A549 (cell line): ENCODE measurements around the gene APOOL. TPM values are rescaled to one million over a fixed set of nuclear protein-coding genes. Genes with fewer than 3 reads are reported as not detected.

Source experiments
- ATAC-seq, 2 experiments: fragments of 200-7000 bp in 1 of 2; fragments of >200 bp in 1 of 2; cut with Nextera tagmentation in 1 of 2; cut with Tn5 transposase in 1 of 2; 3 replicates each; pipeline versions ENCODE4 v1.8.0 to v1.9.1; 2018 to 2020; ENCODE audit warnings: mild to moderate bottlenecking in 1 of 2, moderate library complexity in 1 of 2
- CTCF ChIA-PET: fragments of 300-600 bp; sonication (Branson Sonifier 250); formaldehyde crosslinking; extraction: SDS; loops from one replicate; lab custom pipeline; 2021; ENCODE audit warnings: antibody characterized with exemption, inconsistent platforms; lab: Yijun Ruan, JAX
- POLR2A ChIA-PET: fragments of 350-600 bp; formaldehyde crosslinking; extraction: SDS; loops from one replicate; lab custom pipeline; 2021; ENCODE audit warnings: antibody characterized with exemption, inconsistent platforms; lab: Yijun Ruan, JAX
- DNase-seq, 2 experiments: peaks; one replicate each; pipeline versions ENCODE4 v3.0.0 to v3.0.0-alpha.2; 2011 to 2016; ENCODE audit warnings: low read depth in 1 of 2, low spot score in 1 of 2
- FAIRE-seq: peaks from 2 replicates; lab custom pipeline; 2011; peaks lifted over from hg19 to GRCh38; lab: Jason Lieb, UNC
- H3K27ac ChIP-seq, 2 experiments: fragments of >200 bp; sonication (Bioruptor Twin); formaldehyde crosslinking; 3 replicates each; pipeline ENCODE4 v1.5.1; 2016 to 2017
- H3K4me1 ChIP-seq: fragments of >200 bp; sonication (Bioruptor Twin); formaldehyde crosslinking; 3 replicates; pipeline ENCODE4 v1.6.1; 2016
- H3K4me2 ChIP-seq: fragments of >200 bp; sonication (Bioruptor Twin); formaldehyde crosslinking; 3 replicates; pipeline ENCODE4 v1.6.1; 2016
- H3K4me3 ChIP-seq: fragments of >200 bp; sonication (Bioruptor Twin); formaldehyde crosslinking; 3 replicates; pipeline ENCODE4 v1.5.1; 2016
- H3K9me3 ChIP-seq: fragments of >200 bp; sonication (Bioruptor Twin); formaldehyde crosslinking; 3 replicates; pipeline ENCODE4 v1.6.1; 2016
- CBX8 ChIP-seq: fragments of 200-600 bp; sonication (generic); IDR thresholded peaks from 2 replicates; pipeline ENCODE4 v1.6.1; 2016
- CEBPB ChIP-seq, 2 experiments: fragments of >200 bp in 1 of 2; sonication (Bioruptor Twin) in 1 of 2; formaldehyde crosslinking in 1 of 2; IDR thresholded peaks; 2 replicates each; pipeline ENCODE4 v1.6.1; 2012 to 2016
- CHD2 ChIP-seq: fragments of 150-350 bp; IDR thresholded peaks from 2 replicates; pipeline ENCODE4 v1.6.1; 2014; ENCODE audit warnings: low read length; ENCODE audit not compliant: partially characterized antibody
- CHD4 ChIP-seq: fragments of 200-600 bp; sonication (generic); IDR thresholded peaks from 2 replicates; pipeline ENCODE4 v1.6.1; 2016; ENCODE audit warnings: antibody characterized with exemption, mild to moderate bottlenecking, borderline replicate concordance
- EHMT2 ChIP-seq: fragments of 200-600 bp; sonication (generic); IDR thresholded peaks from 2 replicates; pipeline ENCODE4 v1.6.1; 2016; ENCODE audit warnings: antibody characterized with exemption, low read depth, mild to moderate bottlenecking, moderate library complexity
- EP300 ChIP-seq, 2 experiments: fragments of >200 bp; sonication (Bioruptor Twin); formaldehyde crosslinking; IDR thresholded peaks; 2 replicates in 1 of 2; 3 replicates in 1 of 2; pipeline ENCODE4 v1.6.1; 2016 to 2017
- FOSB ChIP-seq: fragments of 250-450 bp; sonication (Bioruptor Pico); IDR thresholded peaks from 2 replicates; pipeline ENCODE4 v1.5.0; 2020; ENCODE audit warnings: mild to moderate bottlenecking, moderate library complexity
- FOXS1 ChIP-seq: fragments of 250-450 bp; sonication (Bioruptor Pico); IDR thresholded peaks from 2 replicates; pipeline ENCODE4 v1.5.0; 2020; ENCODE audit warnings: mild to moderate bottlenecking, moderate library complexity
- GATA3 ChIP-seq: IDR thresholded peaks from 2 replicates; pipeline ENCODE4 v1.6.1; 2012; ENCODE audit warnings: borderline replicate concordance
- HMGXB4 ChIP-seq: fragments of 250-450 bp; sonication (Bioruptor Pico); IDR thresholded peaks from 2 replicates; pipeline ENCODE4 v1.5.0; 2021; ENCODE audit warnings: mild to moderate bottlenecking, moderate library complexity, borderline replicate concordance
- HOXB5 ChIP-seq: fragments of 250-450 bp; sonication (Bioruptor Pico); IDR thresholded peaks from 2 replicates; pipeline ENCODE4 v1.5.0; 2020; ENCODE audit warnings: mild to moderate bottlenecking, moderate library complexity
- JUN ChIP-seq, 2 experiments: fragments of >200 bp; sonication (Bioruptor Twin); formaldehyde crosslinking; IDR thresholded peaks; 2 replicates in 1 of 2; 3 replicates in 1 of 2; pipeline ENCODE4 v1.6.1; 2016 to 2017
- KDM1A ChIP-seq: fragments of 200-600 bp; sonication (generic); IDR thresholded peaks from 2 replicates; pipeline ENCODE4 v1.6.1; 2016; ENCODE audit warnings: low read depth, mild to moderate bottlenecking
- KDM5A ChIP-seq: fragments of 200-600 bp; sonication (generic); IDR thresholded peaks from 2 replicates; pipeline ENCODE4 v1.6.1; 2016; ENCODE audit warnings: antibody characterized with exemption, mild to moderate bottlenecking
- MAFK ChIP-seq: fragments of 450-650 bp; IDR thresholded peaks from 2 replicates; pipeline ENCODE4 v1.6.1; 2014; ENCODE audit not compliant: partially characterized antibody
- MAX ChIP-seq: IDR thresholded peaks from 2 replicates; pipeline ENCODE4 v1.6.1; 2012
- MAZ ChIP-seq: fragments of 150-350 bp; IDR thresholded peaks from 2 replicates; pipeline ENCODE4 v1.6.1; 2014; ENCODE audit warnings: antibody characterized with exemption, low read depth, low read length, borderline replicate concordance
- MYC ChIP-seq: IDR thresholded peaks from 2 replicates; pipeline ENCODE4 v1.6.1; 2012; ENCODE audit warnings: mild to moderate bottlenecking, inconsistent platforms, low read length, improper control_type of control experiment, borderline replicate concordance
- NPAS2 ChIP-seq: fragments of 250-450 bp; sonication (Bioruptor Pico); IDR thresholded peaks from 2 replicates; pipeline ENCODE4 v1.8.0; 2022; ENCODE audit warnings: mild to moderate bottlenecking, moderate library complexity, borderline replicate concordance
- NR3C1 ChIP-seq: fragments of >200 bp; sonication (Bioruptor Twin); formaldehyde crosslinking; IDR thresholded peaks from 3 replicates; pipeline ENCODE4 v1.6.1; 2017
- PBX3 ChIP-seq: IDR thresholded peaks from 2 replicates; pipeline ENCODE4 v1.6.1; 2012
- PHF8 ChIP-seq: fragments of 200-600 bp; sonication (generic); IDR thresholded peaks from 2 replicates; pipeline ENCODE4 v1.6.1; 2016; ENCODE audit warnings: low read depth, mild to moderate bottlenecking, antibody characterized with exemption, moderate library complexity, borderline replicate concordance
- POLR2A ChIP-seq: IDR thresholded peaks from 2 replicates; pipeline ENCODE4 v1.6.1; 2012; ENCODE audit warnings: mild to moderate bottlenecking, low read length
- RCOR1 ChIP-seq: fragments of 150-350 bp; IDR thresholded peaks from 2 replicates; pipeline ENCODE4 v1.6.1; 2014; ENCODE audit warnings: antibody characterized with exemption, low read length, low read depth
- REST ChIP-seq: fragments of 200-600 bp; sonication (generic); IDR thresholded peaks from 2 replicates; pipeline ENCODE4 v1.6.1; 2016; ENCODE audit warnings: antibody characterized with exemption, mild to moderate bottlenecking, moderate library complexity
- RFX5 ChIP-seq: fragments of 450-650 bp; IDR thresholded peaks from 2 replicates; pipeline ENCODE4 v1.7.1; 2014; ENCODE audit warnings: antibody characterized with exemption, mild to moderate bottlenecking, moderate library complexity
- RNF2 ChIP-seq: fragments of 200-600 bp; sonication (generic); IDR thresholded peaks from 2 replicates; pipeline ENCODE4 v1.6.1; 2016; ENCODE audit warnings: low read depth, mild to moderate bottlenecking, antibody characterized with exemption, moderate library complexity, borderline replicate concordance
- USF2 ChIP-seq: fragments of 450-650 bp; IDR thresholded peaks from 2 replicates; pipeline ENCODE4 v1.6.1; 2014; ENCODE audit warnings: antibody characterized with exemption
- ZC3H11A ChIP-seq: fragments of 450-650 bp; IDR thresholded peaks from 2 replicates; pipeline ENCODE4 v1.6.1; 2014; ENCODE audit warnings: antibody characterized with exemption, mild to moderate bottlenecking
- ZNF302 ChIP-seq: fragments of 250-450 bp; sonication (Bioruptor Pico); IDR thresholded peaks from 2 replicates; pipeline ENCODE4 v1.9.0; 2021; ENCODE audit warnings: inconsistent platforms, mild to moderate bottlenecking, moderate library complexity
- whole genome bisulfite sequencing: methylation state at CpG from one replicate; pipeline ENCODE4 v1.1.6; 2017; ENCODE audit errors: missing lambda C conversion rate; 5-methylcytosine and 5-hydroxymethylcytosine counted together
- polyA minus RNA-seq: library from RNA; depleted of rRNA, polyadenylated mRNA; stranded (reverse); fragments of >200 nt; gene quantifications from 2 replicates; pipeline ENCODE4 v1.2.3, GENCODE V29; 2011; rRNA and poly(A)+ RNA removed
- polyA plus RNA-seq, 4 experiments: library from polyadenylated mRNA; depleted of rRNA in 3 of 4; stranded (reverse); fragments of >200 nt; fragmentation: RNase III in 1 of 4; extraction: RNeasy Plus Mini Kit Qiagen cat#74134 plus additional on column Dnase treatment in 1 of 4; gene quantifications; 2 replicates in 3 of 4; 3 replicates in 1 of 4; pipeline ENCODE4 v1.2.3, GENCODE V29; 2011 to 2017
- TF ChIP-seq, protein P1 (sequence below): IDR thresholded peaks from 2 replicates; pipeline ENCODE4 v1.6.1; 2012; ENCODE audit warnings: low read depth, borderline replicate concordance

The APOOL gene, protein sequence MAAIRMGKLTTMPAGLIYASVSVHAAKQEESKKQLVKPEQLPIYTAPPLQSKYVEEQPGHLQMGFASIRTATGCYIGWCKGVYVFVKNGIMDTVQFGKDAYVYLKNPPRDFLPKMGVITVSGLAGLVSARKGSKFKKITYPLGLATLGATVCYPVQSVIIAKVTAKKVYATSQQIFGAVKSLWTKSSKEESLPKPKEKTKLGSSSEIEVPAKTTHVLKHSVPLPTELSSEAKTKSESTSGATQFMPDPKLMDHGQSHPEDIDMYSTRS
- 10.7 and 14.1 TPM in 2 replicates for polyA plus RNA-seq (2011; rRNA removed)
- polyA plus RNA-seq (2012; cell fraction: cytosol; rRNA removed), result 2.3 and 2.4 TPM in 2 replicates
- polyA plus RNA-seq (2012; cell fraction: nucleus; rRNA removed), result 1.2 and 2.2 TPM in 2 replicates
- 10.3 to 11.6 TPM (median 10.3 TPM) in 3 replicates for polyA plus RNA-seq (2017; fragmentation: RNase III; extraction: RNeasy Plus Mini Kit Qiagen cat#74134 plus additional on column Dnase treatment)
- 5.9 and 6.6 TPM in 2 replicates for polyA minus RNA-seq

GRCh38 chrX:85003655-85004244 lies at the start of gene APOOL:
APOOL (plus strand) TSS chrX:85003877; CDS start chrX:85003913, 36 bp downstream.
- peak; percentile 55 to 93 for DNase-seq
- no peak for TF ChIP-seq NR3C1
- TF ChIP-seq GATA3, result no peak
- TF ChIP-seq KDM1A, result no peak
- TF ChIP-seq MAZ, result no peak
- TF ChIP-seq RFX5, result 0 out of 2 replicates have a peak, but pooled peaks have one; percentile 49
- TF ChIP-seq USF2, result no peak
- no peak for TF ChIP-seq MYC
- TF ChIP-seq ZC3H11A, result no peak
- TF ChIP-seq KDM5A, result peak; percentile 69; the same call in 1 of the 2 replicates
- peak; percentile 40; the same call in 1 of the 2 replicates for TF ChIP-seq POLR2A
- no peak for TF ChIP-seq RCOR1
- TF ChIP-seq PHF8, result peak; percentile 69
- no peak for TF ChIP-seq CEBPB (IDR thresholded peaks at IDR 0.05)
- no peak for TF ChIP-seq EP300 (IDR thresholded peaks at IDR 0.05)
- TF ChIP-seq MAX, result peak; percentile 22; the same call in 1 of the 2 replicates
- peak; percentile 18; the same call in 1 of the 2 replicates for TF ChIP-seq PBX3
- no peak for TF ChIP-seq CBX8
- TF ChIP-seq, protein P1, sequence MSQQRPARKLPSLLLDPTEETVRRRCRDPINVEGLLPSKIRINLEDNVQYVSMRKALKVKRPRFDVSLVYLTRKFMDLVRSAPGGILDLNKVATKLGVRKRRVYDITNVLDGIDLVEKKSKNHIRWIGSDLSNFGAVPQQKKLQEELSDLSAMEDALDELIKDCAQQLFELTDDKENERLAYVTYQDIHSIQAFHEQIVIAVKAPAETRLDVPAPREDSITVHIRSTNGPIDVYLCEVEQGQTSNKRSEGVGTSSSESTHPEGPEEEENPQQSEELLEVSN, result no peak
- no peak for TF ChIP-seq REST
- TF ChIP-seq JUN (IDR thresholded peaks at IDR 0.05), result peak in 1 of 2 experiments; percentile 53; a peak in 1 of 5 replicates
- no peak for TF ChIP-seq HOXB5
- no peak for TF ChIP-seq CHD2
- TF ChIP-seq ZNF302, result no peak
- TF ChIP-seq FOXS1 (CRISPR knock-in tag), result no peak
- no peak for TF ChIP-seq CHD4
- TF ChIP-seq NPAS2 (CRISPR knock-in tag), result no peak
- TF ChIP-seq EHMT2, result 0 out of 2 replicates have a peak, but pooled peaks have one; percentile 24
- no peak for TF ChIP-seq FOSB
- no peak for TF ChIP-seq HMGXB4 (CRISPR knock-in tag)
- no peak for TF ChIP-seq RNF2
- no peak for TF ChIP-seq MAFK
- 0 out of 3 replicates have a peak, but pooled peaks cover 3% of the 10 kb centered on the region for H3K4me1 ChIP-seq
- H3K9me3 ChIP-seq, result no peaks in the 10 kb centered on the region
- CTCF ChIA-PET, result interaction anchor here (1.2 kb wide), 1 partner anchor 82 kb away, joined by 3 read pairs; no protein-coding TSS in a partner anchor
- peak within 1 kb of the TSS; percentile 79 to 89 for H3K27ac ChIP-seq
- ATAC-seq, result peak; percentile 98
- peak; percentile 100 for FAIRE-seq
- H3K4me3 ChIP-seq, result peak within 1 kb of the TSS; percentile 87
- H3K4me2 ChIP-seq, result peak within 1 kb of the TSS; percentile 92
- POLR2A ChIA-PET, result no interaction called here
- WGBS, result 1% methylated on average over 24 of the region's 24 CpGs
